NCI-H1092 treated with DMSO at 0.1 percent for 48 hours (cell line): Measurements from ENCODE around the gene TRAPPC6A.

Experiments
- DNase-seq: peaks from one replicate; lab custom pipeline; 2025; lab: John Stamatoyannopoulos, UW

TRAPPC6A gene, protein sequence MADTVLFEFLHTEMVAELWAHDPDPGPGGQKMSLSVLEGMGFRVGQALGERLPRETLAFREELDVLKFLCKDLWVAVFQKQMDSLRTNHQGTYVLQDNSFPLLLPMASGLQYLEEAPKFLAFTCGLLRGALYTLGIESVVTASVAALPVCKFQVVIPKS

DNA sequence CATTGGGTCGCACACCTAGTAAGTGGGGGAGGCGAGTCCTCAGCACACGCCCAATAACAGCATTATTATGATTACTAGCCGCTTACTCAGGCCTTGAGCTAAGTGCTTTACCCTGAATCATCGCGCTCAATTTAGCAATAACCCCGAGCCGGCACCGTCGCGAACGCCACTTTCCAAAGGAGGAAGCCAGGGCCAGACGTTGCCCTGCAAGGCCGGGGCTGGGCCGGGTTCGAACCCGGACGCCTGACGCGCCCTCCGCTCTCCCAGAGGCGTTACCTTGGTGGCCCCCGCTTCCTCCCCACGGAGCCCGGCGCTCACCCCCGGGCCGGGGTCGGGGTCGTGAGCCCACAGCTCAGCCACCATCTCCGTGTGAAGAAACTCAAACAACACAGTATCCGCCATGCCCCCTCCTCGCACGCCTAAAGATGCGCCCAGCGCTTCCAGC is at the start of gene TRAPPC6A:
TRAPPC6A (minus strand) TSS at position 421 of the 445 bp plus-strand sequence; CDS start at position 402, 19 bp downstream.
- DNase-seq = no peak

DNA sequence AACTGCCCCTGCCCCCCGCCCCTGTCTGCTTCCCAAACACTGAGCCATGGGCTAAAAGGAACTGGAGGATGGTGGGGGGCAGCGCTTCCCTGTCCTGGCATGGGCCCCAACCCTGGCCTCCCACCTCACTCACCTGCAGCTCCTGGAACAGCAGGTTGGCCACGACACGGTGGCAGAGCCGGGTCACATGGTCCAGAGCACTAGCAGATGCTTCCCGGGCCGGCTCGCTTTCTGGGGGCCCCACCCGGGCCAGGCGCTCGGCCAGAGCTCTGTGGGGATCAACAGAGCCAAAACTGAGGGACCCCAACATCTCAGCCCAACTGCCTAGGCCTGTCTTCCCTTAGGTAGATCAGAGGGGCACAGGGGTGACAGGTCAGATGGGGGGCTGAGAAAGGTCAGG is 46.6 kb upstream of the TRAPPC6A start:
- DNase-seq = no peak

DNA sequence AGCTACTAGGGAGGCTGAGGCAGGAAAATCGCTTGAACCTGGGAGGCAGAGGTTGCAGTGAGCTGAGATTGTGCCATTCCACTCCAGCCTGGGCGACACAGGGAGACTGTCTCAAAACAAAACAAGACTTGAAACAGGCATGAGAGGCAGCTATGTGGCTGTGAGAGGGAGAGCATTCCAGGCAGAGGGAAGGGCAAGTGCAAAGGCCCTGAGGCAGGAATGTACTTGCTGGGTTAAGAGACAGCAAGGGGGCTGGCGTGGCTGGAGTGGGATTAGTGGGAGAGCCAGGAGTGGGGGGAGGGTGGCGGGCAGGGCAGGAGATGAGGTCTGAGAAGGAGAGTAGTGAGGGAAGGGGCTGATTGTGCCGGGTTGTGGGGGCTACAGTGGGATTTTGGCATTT is 45.8 kb upstream of the TRAPPC6A start:
- no peak for DNase-seq

DNA sequence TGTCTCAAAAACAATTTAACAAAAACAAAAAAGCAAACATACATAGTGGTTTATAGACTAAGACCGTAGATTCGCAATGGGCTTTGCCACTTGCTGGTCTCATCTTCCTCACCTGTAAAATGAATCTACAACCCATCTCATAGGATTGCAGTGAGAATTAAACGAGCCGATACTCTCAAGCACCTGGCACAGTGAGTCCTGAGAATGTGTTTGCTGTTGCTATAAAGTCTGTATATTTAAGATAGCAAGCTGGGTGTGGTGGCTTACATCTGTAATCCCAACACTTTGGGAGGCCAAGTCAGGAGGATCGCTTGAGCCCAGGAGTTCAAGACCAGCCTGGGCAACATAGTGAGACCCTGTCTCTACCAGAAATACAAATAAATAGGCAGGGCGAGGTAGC is 44.7 kb upstream of the TRAPPC6A start:
- DNase-seq = no peak

DNA sequence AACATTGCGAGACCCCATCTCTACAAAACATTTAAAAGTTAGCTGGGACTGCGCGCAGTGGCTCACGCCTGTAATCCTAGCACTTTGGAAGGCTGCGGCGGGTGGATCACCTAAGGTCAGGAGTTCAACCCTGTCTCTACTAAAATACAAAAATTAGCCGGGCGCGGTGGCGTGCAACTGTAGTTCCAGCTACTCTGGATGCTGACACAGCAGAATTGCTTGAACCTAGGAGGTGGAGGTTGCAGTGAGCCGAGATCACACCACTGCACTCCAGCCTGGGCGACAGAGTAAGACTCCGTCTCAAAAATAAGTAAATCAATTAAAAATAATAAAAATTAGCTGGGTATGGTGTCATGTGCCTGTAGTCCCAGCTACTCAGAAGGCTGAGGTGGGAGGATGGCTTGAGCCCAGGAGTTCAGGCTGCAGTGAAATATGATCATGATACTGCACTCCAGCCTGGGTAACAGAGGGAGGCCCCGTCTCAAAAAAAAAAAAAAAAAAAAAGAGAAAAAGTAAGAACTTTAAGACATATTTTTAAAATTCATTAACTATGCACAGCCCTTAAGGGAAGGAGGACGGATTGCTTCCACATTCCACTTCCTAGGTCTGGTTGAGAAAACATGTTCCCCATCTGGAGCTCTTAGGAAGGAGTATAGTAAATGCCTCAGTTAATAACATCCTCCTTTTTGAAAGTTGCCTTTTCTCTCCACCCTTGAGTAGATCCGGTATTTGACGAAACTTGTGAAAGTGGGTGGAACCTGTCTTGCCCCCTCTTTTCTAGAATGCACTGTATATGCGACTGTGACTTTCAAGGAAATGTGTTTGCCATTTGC is 41.1 kb upstream of the TRAPPC6A start:
- DNase-seq = no peak

DNA sequence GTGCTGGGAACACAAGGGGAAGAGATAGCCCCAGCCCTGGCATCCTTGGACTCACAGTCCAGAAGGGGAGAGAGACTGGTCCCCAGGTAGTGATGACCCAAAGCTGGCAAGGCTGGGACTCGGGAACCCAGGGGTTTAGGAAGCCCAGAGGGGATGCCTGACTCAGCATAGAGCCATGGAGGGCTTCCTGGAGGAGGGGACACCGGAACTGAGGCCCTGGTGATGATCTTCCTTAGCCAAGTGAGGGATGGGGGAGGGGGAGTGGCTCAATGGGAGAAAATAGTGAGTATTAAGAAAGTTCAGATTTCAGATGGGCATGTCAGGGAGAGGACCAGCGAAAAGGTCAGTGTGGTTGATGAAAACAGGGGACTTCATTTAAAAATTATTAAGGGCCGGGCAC is 40.4 kb upstream of the TRAPPC6A start:
- DNase-seq = no peak

DNA sequence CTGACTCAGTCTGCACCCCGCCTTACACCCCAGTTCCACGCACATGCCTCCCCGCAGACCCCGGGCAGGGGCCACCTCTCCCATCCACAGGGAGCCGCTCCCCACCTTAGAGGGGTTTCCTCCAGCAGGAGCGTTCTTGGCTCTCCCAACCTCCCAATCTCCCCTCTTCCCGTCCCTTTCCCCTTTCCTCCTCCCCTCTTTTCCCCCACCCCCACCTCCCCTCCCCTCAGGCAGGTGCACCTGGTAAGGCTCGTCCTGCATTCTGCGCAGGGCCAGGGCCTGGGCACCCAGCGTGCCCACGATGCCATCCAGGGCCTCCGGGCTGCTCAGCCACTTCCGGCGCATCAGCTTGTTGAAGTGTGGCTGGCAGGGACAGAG is 39.9 kb upstream of the TRAPPC6A start:
- DNase-seq = no peak

DNA sequence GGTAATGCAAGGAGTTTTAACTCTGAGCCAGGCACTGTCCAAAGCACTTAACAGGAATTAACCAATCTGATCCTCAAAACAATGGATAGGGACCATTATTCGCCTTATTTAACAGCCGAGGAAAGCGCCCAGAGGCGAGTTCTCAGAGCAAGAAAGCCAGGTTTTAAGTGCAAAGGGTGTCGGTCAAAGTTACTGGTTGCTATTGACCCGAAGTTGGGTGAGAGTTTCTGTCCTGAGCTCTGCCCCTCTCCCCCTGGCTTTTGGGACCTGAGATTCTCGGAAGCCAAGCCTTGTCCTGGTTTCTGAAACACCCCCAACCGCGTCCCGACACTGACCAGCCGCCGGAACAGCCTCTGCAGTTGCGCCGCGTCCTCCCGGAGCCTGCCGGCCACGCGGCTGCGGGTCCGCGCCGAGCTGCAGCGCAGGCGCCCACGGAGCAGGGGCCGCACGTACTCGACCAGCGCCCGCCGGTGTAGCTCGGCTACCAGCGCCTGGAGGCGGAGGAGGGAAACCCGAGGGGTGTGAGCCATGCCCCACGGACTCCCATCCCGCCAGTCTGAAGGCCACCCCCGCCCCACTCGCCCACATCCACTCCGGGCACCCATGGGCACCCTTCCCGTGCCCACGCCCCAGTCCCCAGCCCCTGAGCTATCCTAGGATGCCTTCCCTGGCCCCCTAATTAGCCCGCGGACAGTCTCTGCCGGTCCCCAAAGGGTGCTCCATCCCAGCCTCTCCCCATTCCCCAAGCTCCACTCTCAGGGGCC is 39.3 kb upstream of the TRAPPC6A start:
- DNase-seq = no peak

DNA sequence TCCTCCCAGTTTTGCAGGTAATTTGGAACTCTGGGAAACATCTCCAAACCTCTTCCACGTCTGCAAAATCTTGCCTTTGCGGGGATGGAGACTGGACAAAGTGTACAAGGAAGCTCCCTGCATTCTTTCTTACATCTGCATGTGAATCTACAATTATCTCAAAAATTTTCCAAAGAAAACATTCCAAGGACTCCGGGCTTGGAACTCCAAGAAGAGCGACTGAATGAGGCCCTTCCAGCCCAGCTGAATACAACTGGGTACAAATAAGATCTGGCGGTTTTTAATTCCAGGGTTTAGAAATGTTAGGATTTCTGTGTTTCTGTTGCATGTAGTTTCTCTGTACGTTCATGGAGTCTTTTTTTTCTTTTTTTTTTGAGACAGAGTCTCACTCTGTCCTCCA is 38.6 kb upstream of the TRAPPC6A start:
- DNase-seq = no peak

DNA sequence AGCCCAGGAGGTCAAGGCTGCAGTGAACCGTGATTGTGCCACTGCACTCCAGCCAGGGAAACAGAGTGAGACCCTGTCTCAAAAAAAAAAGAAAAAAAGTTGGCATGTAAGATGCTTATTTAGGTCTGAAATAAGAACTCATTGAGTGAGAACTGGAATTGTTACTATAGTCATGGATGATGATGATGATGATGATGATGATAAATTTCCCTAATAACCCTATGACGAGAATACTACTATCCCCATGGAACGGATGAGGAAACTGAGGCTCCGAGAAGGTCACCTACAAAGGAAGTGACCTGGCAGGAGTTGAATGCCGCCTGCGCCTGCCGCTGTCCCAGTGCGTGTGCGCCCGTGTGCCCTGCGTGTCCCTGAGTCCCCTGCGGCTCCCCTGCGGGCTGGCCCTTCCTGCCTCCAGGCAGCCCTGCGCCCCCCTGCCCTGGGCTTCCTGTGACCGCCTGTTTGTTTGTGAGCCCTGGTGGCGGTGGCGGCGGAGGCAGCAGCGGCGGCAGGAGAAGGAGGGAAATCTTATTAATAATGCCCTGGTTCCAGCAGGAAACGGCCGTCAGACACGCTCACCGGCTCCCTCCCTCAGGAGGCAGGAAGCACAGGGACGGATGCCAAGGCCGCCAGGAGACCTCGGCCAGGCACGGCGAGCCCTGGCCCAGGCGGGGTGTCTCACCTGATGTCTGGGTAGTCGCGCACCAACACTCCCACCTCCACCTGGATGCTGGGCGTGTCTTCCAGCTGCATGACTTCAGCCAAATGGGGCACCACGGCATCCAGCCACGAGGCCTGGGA is 37.6 kb upstream of the TRAPPC6A start:
- no peak for DNase-seq

DNA sequence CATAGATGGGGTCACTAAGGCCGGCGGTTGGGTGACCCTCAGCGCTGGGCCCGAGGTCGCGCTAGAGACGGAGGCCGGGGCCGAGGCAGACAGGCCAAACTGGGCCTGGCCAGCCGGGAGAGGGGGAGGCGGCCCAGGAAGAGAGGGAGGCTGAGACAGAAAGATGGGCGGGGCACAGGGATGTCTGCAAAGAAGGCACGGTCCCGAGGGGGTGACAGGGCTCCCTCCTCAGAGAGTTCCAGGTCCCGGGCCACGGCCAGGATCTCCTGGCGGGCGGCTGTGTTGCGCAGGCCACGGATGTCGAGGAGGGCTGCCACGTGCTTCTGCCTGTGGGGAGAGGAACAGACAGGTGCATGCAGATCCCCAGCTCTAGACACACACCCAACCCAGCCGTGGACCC is 35.0 kb upstream of the TRAPPC6A start:
- no peak for DNase-seq

DNA sequence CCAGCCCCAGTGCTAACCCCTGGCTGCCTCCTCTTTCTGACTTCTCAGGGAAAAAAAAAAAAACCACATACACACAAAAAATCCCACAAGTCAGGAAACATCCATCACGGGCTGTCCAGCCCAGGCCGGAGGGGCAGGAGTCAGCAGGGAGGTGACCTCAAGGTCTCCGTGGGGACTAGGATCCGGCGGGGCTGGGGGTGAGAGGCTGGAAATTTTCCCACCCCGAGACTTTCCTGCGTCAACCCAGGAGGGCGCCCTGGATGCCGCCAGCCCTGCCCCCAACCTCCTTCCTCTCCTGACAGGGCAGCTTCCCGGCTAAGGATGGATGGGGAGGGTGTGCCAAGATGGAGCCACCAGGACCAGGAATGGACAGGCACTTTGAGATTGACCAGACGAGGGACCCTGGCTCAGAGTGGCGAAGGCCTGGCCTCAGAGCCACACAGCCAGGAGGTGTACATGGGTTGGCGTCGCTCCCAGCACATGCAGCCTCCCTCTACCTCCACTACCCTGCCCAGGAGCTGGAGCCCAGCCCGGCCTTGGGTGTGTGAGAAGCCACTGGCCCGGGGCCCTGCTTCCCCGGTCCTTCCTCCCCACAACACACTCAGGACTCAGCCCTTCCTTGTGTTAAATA is 33.8 kb upstream of the TRAPPC6A start:
- no peak for DNase-seq

DNA sequence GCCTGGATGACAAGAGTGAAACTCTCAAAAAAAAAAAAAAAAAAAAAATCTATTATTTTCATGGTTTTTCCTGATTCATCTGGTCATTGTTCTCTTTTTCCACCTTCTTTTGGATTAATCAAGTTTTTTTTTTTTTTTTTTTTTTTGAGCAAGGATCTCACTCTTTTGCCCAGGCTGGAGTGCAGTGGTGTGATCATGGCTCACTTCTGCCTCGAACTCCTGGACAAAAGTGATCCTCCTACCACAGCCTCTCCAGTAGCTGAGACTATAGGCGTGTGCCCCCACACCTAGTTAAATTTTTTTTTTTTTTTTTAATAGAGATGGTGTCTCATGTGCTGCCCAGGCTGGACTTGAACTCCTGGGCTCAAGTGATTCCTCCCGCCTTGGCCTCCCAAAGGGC is 28.3 kb upstream of the TRAPPC6A start:
- DNase-seq = no peak

DNA sequence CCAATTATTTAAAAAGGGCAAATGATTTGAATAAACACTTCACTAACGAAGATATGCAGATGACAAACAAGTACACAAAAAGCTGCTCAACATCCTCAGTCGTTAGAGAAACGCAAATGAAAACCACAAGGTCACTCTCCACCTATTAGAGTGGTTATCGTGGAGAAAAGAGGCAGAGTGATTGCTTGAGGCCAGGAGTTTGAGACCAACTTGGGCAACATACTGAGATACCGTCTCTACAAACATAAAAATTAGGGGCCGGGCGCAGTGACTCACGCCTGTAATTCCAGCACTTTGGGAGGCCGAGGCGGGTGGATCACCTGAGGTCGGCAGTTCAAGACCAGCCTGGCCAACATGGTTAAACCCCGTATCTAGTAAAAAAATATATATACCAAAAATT is 27.8 kb upstream of the TRAPPC6A start:
- DNase-seq = no peak

DNA sequence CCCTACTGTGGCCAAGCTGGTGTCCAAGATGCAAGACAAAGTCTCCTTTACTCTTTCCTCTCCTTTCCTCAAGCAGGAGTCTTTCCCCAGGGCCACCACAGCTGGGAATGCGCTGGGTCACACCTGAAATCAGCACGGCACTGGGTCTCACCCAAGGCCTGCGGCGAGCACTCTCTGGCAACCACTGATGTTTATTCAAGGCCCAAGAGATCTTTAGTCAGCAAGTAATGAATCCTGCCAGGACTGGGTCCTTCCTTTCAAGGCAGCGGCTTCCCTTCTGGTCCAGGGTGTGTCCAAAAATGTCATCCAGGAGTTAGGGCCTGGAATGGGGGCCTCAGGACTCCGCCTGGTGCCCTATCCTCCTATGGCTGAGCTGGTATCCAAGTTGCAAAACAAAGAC is 24.6 kb upstream of the TRAPPC6A start:
- no peak for DNase-seq

DNA sequence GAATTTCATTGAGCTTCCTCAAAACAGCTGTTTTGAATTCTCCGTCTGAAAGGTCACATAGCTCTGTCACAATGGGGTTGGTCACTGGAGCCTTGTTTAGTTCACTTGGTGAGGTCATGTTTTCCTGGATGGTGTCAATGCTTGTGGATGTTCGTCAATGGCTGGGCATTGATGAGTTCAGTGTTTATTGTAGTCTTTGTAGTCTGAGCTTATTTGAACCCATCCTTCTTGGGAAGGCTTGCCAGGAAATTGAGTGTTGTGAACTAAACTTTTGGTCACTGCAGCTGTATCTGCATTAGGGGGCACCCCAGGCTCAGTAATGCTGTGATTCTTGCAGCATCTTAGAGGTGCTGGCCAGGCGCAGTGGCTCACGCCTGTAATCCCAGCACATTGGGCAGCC is 22.5 kb upstream of the TRAPPC6A start:
- no peak for DNase-seq

DNA sequence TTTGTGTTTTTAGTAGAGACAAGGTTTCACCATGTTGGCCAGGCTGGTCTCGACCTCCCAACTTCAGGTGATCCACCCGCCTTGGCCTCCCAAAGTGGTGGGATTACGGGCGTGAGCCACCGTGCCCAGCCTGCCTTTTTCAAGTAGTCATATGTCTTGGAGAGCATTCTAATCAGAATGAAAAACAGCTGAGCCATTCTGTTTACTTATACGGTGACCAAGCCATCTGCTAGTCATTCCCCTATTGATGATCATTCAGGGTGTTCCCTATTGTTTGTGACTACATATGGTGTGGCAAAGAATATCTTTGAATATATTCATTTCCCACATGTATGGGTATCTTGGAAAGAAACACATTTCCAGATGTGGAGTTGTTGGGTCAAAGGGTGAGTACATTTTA is 17.7 kb upstream of the TRAPPC6A start:
- no peak for DNase-seq

DNA sequence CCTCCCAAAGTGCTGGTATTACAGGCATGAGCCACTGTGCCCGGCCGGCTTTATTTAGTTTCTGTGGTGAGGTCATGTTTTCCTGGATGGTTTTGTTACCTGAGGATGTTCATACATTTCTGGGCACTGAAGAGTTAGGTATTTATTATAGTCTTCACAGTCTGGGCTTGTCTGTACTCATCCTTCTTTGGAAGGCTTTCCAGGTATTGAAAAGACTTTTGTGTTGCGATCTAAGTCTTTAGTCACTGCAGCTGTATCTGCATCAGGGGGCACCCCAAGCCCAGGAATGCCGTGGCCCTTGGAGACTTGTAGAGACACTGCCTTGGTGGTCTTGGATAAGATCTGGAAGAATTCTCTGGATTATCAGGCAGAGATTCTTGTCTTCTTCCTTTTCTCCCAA is 13.3 kb upstream of the TRAPPC6A start:
- no peak for DNase-seq

DNA sequence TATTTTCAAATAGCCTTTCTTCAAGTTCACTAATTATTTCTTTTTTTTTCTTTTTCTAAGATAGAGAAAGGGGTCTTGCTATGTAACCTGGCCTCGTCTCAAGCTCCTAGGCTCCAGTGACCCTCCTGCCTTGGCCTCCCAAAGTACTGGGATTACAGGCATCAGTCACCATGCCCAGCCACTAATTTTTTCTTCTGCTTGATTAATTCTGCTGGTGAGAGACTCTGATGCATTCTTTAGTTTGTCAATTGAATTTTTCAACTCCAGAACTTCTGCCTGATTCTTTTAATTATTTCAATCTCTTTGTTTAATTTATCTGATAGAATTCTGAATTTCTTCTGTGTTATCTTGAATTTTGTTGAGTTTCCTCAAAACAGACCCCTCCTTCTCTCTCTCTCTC is 11.9 kb upstream of the TRAPPC6A start:
- DNase-seq = no peak

DNA sequence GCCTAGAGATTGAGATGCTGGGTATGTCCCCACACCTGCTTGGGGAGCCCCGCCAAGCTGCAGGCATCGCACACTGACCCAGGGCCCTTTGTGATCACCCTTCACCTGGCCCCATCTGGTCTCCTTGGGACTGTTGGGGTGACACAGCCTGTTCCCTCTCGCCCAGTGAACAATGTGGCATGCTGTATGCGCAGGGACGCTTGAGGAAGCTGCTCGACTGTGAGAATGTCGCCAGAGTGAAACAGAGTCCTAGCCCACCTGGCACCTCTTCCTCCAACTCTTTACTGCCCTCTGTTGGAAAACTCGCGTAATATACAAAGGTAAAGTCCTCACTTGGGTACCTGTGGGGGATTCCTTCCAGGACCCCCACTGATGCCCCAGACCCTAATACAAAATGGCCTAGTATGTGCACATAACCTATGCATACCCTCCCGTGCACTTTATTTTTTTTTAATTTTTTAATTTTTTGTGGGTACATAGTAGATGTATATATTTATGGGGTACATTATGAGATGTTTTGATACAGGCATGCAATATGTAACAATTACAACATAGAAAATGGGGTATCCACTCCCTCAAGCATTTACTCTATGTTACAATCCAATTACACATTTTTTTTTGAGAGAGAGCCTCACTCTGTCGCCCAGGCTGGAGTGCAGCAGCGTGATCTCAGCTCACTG is 9.5 kb upstream of the TRAPPC6A start:
- peak; percentile 18 for DNase-seq
